B cell (primary cell): Measurements from ENCODE around the gene YY1AP1.

ENCODE experiments used
- CTCF ChIP-seq: fragments of 200-600 bp; IDR thresholded peaks from one replicate; pipeline ENCODE4 v1.8.0; 2022; ENCODE audit warnings: antibody characterized with exemption, mild to moderate bottlenecking
- EZH2 ChIP-seq: IDR thresholded peaks from 2 replicates; pipeline ENCODE4 v1.6.1; 2012; ENCODE audit warnings: borderline replicate concordance, low read depth, mild to moderate bottlenecking, moderate library complexity, low read length; ENCODE audit not compliant: insufficient read depth, poor library complexity, severe bottlenecking

- TF ChIP-seq CTCF = no peak
- no peak for TF ChIP-seq EZH2
These were observed 6.8 kb downstream of the YY1AP1 start for GRCh38 chr1:155681776-155682175.
